Measurements from ENCODE around the gene SRSF11. TPM values are rescaled to one million over a fixed set of nuclear protein-coding genes. Genes with fewer than 3 reads are reported as not detected.

The SRSF11 gene
- total RNA-seq, 2 donors from 2014 or later = 38.4 to 47.9 TPM

DNA sequence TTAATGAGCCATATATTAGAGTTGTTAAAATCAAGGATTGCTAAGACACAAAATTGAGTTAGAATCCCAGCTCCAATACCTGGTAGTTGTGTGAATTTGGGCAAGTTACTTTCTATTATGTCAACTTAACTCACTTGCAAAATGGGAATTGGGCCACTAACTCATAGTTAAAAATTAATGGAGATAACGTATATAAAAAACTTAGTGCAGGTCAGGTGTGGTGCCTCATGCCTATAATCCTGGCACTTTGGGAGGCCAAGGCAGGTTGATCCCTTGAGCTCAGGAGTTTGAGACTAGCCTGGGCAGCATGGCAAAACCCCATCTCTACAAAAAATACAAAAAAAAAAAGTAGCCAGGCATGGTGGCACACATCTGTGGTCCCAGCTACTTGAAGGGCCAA, 57.5 kb downstream of the SRSF11 start:
- Histone ChIP-seq H3K36me3 (peaks cover 16% of the 10 kb centered on the region), H3K27ac (no peak overlapping the region), H3K4me3 (no peak overlapping the region), H3K4me1 (no peaks in the 10 kb centered on the region), H3K9me3 (no peaks in the 10 kb centered on the region), H3K27me3 (no peaks in the 10 kb centered on the region)
- no peak for DNase-seq (ENCODE audit: low spot score)
- TF ChIP-seq, protein P1, sequence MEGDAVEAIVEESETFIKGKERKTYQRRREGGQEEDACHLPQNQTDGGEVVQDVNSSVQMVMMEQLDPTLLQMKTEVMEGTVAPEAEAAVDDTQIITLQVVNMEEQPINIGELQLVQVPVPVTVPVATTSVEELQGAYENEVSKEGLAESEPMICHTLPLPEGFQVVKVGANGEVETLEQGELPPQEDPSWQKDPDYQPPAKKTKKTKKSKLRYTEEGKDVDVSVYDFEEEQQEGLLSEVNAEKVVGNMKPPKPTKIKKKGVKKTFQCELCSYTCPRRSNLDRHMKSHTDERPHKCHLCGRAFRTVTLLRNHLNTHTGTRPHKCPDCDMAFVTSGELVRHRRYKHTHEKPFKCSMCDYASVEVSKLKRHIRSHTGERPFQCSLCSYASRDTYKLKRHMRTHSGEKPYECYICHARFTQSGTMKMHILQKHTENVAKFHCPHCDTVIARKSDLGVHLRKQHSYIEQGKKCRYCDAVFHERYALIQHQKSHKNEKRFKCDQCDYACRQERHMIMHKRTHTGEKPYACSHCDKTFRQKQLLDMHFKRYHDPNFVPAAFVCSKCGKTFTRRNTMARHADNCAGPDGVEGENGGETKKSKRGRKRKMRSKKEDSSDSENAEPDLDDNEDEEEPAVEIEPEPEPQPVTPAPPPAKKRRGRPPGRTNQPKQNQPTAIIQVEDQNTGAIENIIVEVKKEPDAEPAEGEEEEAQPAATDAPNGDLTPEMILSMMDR (IDR thresholded peaks at IDR 0.05) = no peak

DNA sequence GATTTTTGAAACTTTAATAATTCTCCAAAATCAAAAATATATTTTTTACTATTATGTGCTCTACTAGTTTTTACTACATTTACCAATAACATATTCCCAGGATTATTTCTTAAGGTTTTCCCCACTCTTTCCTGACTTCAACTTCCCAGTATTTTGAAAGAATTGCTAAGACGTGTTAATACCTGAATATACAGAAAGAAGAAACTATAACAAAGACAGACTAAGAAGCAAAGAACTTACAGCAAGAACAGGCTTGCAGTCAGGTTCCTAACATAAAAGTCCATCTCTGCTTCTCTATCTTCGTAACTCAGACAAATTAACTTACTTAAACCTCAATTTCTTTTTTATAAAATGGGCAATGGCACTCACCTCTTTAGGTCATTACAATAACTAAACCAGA, 63.2 kb downstream of the SRSF11 start:
- TF ChIP-seq, protein P1 (IDR thresholded peaks at IDR 0.05) = no peak
- H3K27me3 ChIP-seq = no peaks in the 10 kb centered on the region
- H3K4me1 ChIP-seq = no peaks in the 10 kb centered on the region
- DNase-seq (ENCODE audit: low spot score) = no peak
- H3K4me3 ChIP-seq = no peak overlapping the region
- no peaks in the 10 kb centered on the region for H3K9me3 ChIP-seq
- no peak overlapping the region for H3K27ac ChIP-seq
- H3K36me3 ChIP-seq = no peaks in the 10 kb centered on the region

DNA sequence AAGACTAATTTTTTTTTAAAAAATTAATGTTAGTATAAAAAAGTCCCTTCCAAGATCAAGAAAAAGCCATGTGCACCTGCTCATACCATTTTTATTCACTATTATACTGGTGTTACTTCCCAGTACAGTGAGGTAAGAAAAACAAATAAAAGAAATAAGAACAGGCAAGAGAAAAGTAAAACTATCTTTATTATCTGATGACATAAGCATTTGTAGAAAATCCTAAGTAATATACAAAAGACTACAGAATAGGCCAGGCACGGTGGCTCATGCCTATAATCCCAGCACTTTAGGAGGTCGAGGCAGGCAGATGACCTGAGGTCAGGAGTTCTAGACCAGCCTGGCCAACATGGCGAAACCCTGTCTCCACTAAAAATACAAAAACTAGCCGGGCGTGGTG, 65.3 kb downstream of the SRSF11 start:
- Histone ChIP-seq H3K27ac (no peak overlapping the region), H3K36me3 (peaks cover 12% of the 10 kb centered on the region), H3K4me1 (no peaks in the 10 kb centered on the region), H3K9me3 (no peaks in the 10 kb centered on the region), H3K4me3 (no peak overlapping the region), H3K27me3 (no peaks in the 10 kb centered on the region)
- no peak for DNase-seq (ENCODE audit: low spot score)
- TF ChIP-seq, protein P1 (IDR thresholded peaks at IDR 0.05) = no peak

DNA sequence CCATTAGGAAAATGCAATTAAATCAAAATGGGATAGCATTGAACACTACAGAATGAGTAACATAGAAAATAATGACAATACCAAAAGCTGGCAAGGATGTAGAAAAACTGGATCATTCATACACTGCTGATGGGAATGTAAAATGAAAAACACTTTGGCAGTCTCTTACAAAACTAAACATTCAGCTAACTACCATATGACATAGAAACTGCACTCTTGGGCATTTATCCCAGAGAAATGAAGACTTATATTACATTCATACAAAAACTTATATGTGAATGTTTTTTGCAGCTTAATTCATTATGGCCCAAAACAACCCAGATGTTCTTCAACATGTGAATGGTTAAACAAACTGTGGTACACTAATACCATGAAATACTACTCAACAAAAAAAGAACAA, 67.0 kb downstream of the SRSF11 start:
- Histone ChIP-seq H3K36me3 (peaks cover 20% of the 10 kb centered on the region), H3K27me3 (no peaks in the 10 kb centered on the region), H3K4me1 (no peaks in the 10 kb centered on the region), H3K27ac (no peak overlapping the region), H3K9me3 (no peaks in the 10 kb centered on the region), H3K4me3 (no peak overlapping the region)
- no peak for DNase-seq (ENCODE audit: low spot score)
- TF ChIP-seq, protein P1 (IDR thresholded peaks at IDR 0.05) = no peak

DNA sequence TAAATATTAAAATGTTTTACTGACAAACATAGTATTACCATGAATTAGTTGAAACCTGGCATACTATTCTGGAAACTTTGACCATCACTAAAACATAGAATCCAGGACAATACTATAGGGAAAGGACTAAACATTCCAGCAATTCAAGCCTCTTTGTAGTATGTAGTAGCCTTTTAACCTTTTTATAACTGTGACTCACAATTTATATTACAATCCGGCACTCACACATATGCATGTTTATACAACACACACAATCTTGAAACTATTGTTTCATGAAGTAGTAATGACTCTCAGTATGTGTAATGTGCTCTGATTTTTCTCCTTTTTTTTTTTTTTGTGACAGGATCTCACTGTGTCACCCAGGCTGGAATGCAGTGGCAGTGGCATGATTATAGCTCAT, 69.0 kb downstream of the SRSF11 start:
- no peak overlapping the region for H3K27ac ChIP-seq
- no peaks in the 10 kb centered on the region for H3K9me3 ChIP-seq
- DNase-seq (ENCODE audit: low spot score) = no peak
- peaks cover 34% of the 10 kb centered on the region for H3K36me3 ChIP-seq
- TF ChIP-seq, protein P1 (IDR thresholded peaks at IDR 0.05) = no peak
- no peak overlapping the region for H3K4me3 ChIP-seq
- H3K4me1 ChIP-seq = no peaks in the 10 kb centered on the region
- H3K27me3 ChIP-seq = no peaks in the 10 kb centered on the region

DNA sequence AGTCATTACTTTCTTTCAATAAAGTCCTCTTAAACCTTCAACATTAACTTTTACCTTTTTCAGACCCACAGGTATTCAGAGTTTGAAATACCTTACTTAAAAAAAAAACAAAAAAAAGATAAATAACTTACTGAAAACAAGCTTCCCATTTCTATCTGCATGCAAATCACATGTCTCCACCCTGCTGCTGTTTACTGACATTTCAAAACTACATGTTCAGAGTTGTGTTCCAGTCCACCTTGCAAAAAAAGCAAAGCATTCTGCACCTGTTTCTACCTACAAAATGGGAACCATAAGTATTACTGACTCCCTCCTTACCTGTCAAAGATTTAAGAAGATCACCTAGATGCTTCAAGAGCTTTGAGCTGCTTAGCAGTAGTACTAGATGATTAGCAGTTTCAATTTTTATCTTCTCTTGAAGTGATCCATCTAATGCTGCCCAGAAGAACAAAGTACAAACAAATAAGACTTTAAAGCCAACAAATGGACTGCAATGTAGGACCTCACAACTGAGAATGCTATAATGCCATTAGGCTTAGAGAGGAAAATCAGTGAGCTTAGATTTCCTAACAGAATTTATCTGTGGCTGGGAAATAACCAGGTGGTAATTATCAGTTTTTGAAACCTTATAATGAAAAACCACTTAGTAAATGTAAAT, 72.1 kb downstream of the SRSF11 start:
- peaks cover 41% of the 10 kb centered on the region for H3K36me3 ChIP-seq
- H3K4me3 ChIP-seq = no peak overlapping the region
- no peaks in the 10 kb centered on the region for H3K27me3 ChIP-seq
- no peaks in the 10 kb centered on the region for H3K9me3 ChIP-seq
- no peak overlapping the region for H3K27ac ChIP-seq
- H3K4me1 ChIP-seq = no peaks in the 10 kb centered on the region
- TF ChIP-seq, protein P1 (IDR thresholded peaks at IDR 0.05) = no peak
- DNase-seq (ENCODE audit: low spot score) = no peak
